HG02970 (cell line): ENCODE results near the gene SHISAL1.

ENCODE experiments used
- ATAC-seq: cut with Tn5 transposase; IDR thresholded peaks from one replicate; pipeline ENCODE4 v1.9.1; 2021; ENCODE audit warnings: mild to moderate bottlenecking, moderate library complexity, moderate number of reproducible peaks; ENCODE audit not compliant: unreplicated experiment, low FRiP score

The SHISAL1 gene

DNA sequence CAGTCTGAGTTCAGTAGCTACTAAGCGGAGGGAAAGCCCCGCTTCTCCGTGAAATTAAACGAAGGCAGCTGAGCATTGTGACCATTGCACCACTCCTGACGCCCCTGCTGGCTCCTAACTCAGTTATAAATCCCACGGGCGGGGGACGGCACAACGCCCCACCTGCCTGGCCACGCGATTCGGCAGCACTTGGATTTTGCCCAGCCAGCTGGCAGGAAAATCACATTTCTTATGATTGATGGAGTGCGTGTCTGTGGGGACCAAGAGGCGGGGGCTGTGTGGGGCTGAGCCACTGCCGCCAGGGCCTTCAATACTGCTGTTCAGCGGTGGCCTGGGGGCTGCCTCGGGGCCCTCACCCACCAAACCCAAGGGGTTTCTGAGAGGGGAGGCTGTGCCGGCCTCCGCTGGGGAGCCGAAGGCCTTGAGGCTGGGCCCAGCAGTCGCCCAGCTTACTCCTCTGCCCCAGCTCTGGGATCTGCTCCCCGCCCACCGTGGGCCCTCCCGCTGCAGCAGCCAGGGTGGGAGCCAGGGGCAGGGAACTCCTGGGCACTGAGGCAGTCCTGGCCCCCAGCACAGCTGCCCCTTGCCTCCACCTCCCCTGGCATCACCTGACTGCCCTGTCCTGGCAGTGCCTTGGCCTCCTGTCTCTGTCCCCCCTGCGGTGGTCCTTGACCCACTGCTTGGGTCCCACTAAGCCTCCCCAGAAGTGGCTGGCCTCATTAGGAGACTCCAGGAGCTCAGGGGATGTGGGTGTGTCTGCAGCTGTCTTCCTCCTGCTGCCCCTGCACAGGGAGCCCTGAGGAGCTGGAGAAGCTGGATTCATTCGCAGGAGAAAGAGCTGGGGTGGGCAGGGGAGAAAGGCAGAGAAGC is 30.7 kb downstream of the SHISAL1 start:
- no peak for ATAC-seq

DNA sequence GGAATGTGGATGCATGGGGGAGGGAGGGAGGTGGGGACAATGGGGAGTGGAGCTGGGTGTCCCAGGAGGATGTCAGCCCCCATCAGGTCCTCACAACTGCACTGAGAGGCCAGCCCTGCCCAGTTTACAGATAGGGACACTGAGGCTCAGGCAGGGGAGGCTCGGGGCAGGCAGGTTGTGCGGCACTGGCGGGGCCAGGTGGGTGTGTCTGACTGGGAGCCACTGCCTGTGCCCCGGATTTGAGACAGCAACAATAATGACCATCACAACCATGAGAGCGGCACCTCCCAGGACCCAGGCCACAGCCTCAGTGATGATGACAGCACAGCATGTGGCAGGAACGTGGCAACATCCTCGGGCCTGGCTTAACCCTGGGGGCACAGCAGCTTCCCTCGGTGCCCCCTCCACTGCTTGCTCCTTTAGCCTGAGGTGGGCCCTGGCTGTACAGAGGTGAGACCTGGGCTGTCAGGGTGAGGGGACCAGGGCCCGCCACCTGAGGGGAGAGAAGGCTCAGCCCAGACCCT is 32.0 kb downstream of the SHISAL1 start:
- no peak for ATAC-seq

DNA sequence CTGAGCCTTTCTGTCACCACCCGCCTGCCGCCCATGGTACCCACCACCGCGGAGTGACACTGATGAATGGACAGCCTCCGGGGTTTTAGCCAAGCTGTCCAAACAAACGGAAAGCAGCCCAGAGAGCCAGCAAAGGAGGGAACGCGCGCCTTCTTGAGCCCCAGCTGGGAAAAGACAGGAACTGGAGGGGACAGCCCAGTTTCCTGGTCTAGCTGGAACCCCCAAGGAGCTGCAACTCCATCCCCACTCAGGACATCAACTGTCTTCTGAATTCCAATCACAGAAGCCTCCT is 33.7 kb downstream of the SHISAL1 start:
- ATAC-seq: no peak

DNA sequence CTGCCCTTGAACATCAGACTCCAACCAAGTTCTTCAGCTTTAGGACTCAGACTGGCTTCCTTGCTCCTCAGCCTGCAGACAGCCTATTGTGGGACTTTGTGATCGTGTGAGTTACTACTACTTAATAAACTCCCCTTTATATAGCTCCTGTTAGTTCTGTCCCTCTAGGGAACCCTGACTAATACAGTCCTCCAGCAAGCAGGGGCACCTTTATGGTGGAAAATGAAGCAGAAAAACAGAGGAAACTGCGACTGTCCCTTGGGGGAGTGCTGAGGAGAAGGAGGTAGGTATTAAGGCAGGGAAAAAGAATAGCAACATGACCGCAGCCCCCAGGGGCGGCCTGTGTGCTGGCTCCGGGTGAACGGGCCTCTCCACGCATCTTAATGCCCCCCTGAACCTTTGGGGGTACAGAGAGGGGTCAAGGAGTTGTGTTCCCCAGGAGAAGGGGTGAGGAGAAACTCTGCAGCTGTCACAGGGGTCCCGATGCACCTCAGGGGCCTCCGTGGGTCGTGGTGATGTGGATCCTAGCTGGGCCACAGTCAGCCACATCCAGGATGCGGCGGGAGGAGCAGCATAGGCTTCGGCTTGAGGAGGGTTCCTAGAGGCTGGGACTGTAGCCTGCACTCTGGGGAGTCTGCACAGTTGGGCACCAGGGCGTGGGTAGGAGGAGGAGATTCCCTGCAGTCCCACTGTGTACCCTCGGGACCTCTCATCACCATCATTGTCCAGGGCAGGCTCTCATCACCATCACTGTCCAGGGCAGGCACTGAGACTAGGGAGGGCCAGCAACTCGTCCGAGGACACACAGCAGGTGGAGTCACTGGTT is 34.3 kb downstream of the SHISAL1 start:
- no peak for ATAC-seq

DNA sequence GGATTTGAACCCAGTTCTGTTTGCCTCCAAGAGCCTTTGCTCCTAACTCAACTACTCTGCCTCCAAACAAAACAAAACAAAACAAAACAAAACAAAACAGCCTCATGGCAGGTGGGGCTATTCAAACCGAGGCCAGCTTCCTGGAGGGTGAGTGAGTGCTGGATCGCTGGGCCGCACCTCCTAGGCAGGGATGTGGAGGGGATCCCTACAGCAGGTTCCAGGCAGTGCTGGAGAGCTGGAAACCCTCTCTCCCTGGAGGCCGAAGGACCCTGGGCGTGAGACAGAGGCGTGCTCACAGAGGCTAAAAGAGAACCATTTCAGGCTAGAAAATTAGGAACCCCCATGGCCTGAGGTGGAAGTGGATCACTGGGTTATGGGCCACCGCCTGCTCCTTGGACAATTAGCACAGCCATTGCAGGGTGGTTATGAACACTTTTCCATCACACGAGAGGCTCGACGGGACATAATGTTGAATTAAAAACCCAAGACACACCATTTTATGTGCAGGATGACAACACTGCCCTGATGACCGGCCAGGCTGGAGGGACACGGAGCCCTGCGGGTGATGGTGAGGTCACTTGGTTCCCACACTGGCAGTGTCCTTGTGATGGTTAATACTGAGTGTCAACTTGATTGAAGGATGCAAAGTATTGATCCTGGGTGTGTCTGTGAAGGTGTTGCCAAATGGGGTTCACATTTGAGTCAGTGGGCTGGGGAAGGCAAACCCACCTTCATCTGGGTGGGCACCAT is 35.2 kb downstream of the SHISAL1 start:
- no peak for ATAC-seq

DNA sequence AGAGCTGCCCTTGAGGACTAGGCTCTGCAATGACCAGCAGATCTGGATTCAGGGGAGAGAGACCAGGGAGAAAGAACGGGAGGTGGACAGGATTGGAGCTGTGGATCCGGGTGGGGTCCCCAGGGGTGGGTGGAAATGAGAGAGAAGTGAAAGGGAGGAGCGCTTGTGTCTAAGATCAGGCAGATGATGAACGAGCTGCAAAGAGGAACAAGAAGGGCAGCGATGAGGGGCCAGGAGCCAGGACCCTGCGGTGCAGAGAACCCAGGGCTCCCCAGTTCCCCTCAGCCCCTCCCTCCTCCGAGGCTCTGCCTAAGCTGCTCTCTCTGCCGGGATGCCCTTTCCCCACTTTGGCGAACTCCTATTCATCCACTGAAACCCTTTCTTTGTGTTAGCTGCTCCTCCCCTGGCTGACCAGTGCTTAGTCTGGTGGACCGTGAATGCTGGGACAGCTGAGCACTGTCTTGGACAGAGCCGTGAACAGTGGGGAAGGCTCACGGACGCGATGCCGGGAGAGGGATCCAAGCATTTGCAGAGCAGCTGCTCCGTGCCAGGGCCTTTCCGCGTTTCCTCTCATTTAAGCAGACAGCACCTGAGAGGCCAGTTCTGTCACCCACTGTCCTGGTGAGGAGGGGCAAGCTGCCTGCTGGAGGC is 35.9 kb downstream of the SHISAL1 start:
- no peak for ATAC-seq

DNA sequence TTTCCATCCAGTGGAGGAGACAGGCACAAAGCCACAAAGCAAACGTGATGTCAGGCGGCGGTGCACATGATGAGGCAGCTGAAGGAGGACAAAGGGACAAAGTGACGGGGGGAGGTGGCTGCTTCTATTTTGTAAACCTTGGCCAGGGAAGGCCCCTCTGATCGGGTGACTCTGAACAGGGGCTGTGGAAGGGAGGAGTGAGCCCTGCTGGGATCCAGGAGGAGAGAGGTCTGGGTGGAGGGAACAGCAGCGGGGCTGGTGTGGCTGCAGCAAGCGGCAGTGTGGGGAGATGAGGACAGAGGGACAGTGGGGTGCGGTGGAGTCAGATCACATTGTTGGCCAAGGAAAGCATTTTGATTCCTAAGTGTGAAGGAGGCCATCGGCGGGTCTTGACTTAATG is 36.7 kb downstream of the SHISAL1 start:
- ATAC-seq: no peak

DNA sequence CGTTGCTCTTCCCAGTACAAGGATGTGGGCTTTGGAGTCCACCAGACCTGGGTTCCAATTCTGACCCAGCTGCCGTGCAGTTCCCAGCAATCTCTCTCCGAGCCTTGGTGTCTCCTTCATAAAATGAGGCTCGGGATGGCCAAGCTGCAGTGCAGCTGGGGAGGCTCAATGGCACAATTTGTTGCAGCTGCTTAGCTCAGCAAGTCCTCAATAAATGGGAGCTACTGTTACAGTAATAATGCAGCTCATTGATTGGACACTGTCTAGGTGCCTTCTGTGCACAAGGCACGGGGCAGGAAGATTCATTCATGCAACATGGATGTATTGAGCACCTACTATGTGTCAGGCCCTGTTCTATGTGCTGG is 37.1 kb downstream of the SHISAL1 start:
- ATAC-seq: no peak

DNA sequence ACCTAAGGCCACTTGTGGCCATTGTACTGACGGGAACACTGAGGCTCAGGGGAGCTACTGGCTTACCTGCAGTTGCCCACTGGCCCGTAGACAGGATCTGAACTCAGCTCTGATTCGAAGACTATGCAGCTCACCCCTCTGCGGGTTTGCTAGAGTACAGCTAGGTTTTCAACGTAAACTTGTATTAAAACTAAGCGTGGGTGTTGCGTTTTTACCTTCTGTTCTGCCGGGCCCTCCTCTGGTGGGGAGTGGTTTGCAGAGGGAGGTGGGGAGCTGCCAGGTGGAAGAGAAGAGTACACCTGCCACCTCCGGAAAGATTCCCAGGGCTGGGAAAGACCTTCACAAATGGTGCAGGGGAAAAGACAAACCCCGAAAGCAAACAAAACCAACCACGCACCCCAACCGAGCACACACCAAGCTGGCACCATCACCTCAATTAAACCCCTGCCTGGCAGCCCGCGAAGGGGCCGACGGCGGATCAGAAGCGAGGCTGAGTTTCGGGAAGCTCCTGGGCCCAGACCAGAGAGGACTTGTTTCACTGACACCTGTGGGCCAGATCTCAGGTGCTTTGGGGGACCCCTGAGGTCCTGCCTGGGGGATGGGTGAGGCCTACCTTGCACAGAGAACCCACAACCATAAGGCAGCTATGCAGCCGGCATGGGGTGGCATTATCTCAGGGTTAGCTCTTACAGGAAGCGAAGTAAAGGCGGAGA is 37.7 kb downstream of the SHISAL1 start:
- no peak for ATAC-seq

DNA sequence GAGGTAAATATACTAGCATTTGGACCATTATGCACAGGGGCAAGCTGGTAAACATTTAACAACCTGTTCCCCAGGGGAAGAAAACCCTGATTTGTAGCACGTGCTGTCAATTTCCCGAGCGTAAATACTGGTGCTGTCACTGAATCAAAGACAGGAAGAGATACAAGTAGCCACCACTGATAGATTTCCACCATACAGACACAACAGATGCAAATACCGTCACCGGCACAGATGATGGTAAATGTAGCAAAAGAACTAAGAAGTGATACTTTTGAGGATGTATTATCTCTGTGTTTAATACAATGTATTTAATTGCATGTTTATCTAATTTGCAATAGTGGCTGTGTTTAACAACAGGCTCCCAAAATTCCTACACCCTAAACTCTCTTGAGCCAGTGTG is 39.6 kb downstream of the SHISAL1 start:
- ATAC-seq: no peak

DNA sequence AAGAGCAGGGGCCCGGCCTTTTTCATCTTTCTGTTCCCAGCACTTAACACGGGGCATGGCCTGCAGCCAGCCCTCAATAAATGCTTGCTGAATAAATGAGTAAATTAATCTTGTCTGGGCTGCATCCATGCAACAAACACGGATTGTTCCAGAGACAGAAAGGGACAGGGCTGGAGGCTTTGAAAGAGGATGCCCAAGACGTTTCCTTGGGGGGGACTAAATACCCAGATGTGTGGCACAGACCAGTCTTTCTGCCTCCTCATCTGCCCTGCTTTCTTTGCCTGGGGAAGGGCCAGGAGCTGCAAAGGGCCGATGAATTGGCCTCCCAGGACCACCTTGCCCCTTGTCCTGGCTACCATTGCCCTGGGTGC is 40.4 kb downstream of the SHISAL1 start:
- no peak for ATAC-seq

DNA sequence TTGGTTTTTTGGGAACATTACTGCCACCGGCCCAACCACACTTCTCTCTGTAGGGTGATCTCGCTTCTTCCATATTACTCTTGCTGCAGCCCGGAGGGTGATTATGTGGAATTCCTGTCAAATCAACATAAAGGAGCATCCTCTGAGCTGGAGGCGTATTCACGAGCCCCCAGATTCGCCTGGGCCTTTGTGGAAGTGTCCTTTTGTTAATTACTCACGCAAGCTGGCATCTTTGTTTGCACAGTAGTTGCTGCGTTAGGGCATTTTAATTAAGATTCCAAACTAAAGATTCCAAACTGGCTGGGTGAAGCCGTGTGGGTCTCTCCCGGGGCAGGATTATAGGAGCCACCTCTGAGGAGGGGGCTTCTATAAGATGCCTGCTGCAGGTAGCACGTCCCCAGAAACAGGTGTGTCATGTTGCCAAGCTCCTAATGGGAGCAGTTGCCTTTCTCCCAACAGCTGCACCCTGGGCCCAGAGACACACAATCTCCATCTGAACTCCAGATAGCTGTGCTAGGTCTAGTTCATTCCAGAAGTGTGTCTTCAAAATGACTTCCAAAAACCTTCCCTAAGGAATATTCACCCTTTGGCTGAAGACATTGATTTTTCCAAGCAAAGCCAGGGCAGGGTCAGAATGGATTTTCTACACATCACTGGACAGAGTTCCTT is 40.9 kb downstream of the SHISAL1 start:
- no peak for ATAC-seq

DNA sequence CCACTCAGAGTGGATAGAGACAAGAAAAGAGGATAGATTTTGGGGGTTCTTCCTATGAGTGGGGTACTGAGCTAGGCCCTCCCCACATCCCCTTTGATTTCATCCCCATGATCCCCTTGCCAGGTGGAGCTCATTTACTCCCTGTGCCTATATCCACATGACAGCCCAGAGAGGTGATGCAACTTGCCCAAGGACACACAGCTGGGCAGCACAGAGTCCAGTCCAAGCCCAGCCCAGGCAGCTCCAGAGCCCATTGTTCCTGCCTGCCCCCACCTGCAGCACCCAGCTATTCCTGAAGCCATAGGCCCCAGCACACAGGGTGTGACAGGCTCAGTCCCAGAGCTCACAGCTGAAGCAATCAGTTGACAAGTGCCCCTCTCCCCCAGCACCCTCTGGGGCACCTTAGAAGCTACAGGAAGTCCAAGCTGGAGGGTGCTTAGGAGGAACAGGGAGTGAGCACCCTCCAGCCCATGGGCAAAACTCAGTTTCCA is 41.7 kb downstream of the SHISAL1 start:
- no peak for ATAC-seq

DNA sequence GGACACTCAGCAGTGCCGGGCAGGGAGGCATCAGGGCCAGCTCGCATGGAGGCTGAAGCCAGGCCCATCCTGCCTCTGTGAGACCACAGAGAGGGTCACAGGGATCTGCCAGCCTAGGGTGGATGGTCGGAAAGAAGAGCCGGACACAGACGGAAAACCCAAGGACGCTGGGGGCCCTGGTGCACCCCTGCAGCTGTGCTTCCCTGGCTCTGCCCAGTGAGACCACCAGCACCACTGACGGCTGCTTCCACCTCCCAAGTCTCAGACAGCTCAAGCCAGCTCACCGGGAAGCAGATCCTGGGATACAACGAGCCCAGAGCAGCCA is 42.2 kb downstream of the SHISAL1 start:
- ATAC-seq: no peak

DNA sequence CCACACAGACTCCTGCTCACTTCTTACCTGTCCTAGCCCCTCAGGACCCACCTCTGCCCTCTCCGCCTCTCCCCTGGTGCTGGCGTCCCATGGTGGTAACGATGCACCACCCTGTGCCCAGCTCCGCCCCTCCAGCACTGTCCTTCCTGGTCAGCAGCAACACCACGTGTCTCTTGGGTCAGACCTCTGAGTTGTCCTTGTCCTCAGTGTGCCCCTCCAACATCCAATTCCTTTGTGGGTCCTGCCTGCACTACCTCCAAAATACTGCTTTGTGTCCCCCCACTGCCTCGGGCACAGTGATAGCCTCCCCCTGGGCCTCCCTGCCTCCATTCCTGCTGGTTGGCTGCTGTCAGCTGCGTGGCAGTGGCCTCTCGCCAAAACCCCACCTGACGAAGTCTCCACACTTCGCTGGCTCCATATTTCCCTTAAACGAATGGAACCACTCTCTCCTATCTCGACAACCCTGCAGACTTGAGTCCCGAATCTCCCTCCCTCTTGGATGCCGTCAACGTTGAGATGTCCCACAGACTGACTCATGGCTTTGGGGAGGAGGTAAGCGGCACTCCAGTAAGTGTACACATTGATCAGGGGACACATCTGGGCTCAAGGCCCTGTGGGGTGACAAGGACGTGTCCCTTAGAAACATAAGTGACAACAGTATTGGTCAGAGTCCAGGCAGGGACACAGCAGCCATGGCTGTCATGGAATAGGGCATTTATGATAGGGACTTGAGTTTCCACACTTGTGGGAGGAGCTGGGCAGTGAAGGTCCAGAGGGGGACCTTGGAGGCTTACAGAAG is 42.8 kb downstream of the SHISAL1 start:
- ATAC-seq: no peak

DNA sequence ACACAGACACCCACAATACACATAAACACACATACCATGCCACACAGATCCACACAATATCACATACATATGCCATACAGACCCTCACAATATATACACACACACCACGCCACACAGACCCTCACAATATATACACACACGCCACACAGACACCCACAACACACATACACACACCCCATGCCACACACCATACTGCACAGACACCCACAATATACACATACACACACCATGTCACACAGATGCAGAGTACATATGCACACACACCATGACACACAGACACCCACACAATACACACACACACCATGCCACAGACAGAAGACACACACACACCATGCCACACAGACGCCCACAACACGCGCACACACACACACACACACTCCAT is 43.6 kb downstream of the SHISAL1 start:
- no peak for ATAC-seq

DNA sequence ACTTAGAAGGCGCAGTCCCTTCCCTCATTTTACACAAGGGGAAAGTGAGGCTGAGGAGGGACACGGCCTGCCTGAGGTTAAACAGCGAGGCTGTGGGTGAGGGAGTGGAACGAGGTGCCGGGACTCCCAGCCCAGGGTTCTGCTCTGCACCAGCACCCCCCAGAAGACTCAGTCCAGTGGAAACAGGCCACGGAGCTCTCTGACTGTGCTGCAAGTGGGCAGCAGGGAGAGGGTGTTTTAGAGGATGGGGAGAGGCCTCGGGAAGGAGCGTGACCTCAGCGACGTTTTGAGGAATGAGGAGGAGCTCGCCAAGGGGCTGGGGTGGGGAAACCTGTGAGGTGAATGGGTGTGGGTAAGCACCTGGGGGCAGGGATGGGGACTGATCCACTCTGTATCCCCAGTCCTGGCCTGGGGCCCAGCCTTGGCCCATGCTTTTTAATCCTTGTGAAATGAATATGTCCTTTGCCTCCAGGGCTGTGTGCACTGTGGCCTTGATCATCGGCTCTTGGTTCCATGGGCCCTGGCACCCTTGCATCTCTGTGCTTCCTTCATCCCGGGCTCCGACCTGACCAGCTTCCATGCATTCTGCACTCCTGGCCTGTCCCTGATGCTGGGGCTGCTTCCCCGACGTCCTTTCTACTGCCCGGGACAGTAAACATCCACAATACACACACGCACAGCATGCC is 44.2 kb downstream of the SHISAL1 start:
- ATAC-seq: no peak

DNA sequence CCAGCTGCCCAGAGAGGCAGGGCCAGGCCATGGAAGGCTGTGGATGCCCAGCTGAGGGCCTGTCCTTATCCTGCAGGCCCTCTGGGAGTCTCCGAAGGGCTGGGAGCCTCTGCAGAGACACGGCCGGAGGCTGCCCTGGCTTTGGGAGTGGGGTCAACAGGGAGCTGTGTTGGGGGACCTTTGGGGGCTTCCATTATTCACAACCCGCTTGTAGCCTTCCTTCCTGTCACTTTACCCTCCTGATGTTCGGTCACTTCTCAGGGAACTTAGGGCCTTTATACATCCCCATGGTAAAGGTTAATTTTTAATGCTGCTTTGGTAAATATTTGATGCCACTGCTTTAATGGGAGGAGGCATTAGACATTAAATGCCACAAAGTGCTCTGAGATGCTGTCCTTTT is 44.9 kb downstream of the SHISAL1 start:
- ATAC-seq: no peak
